ENCODE data around the gene GRAP. TPM values are rescaled to one million over a fixed set of nuclear protein-coding genes. Genes with fewer than 3 reads are reported as not detected.

Gene GRAP
- total RNA-seq, 1 donor from 2014 or later, result 0.35 TPM

GRCh38 chr17:19013226-19013625 lies 33.5 kb downstream of the GRAP start:
- DNase-seq (ENCODE audit: low spot score), result peak; percentile 55
- no peak overlapping the region for H3K27ac Mint-ChIP-seq (ENCODE audit: unreplicated experiment)
- no peaks in the 10 kb centered on the region for H3K36me3 Mint-ChIP-seq (ENCODE audit: low read depth)
- no peaks in the 10 kb centered on the region for H3K27me3 Mint-ChIP-seq (ENCODE audit: low read depth)
- no peak overlapping the region for H3K4me3 Mint-ChIP-seq (ENCODE audit: unreplicated experiment)
- no peaks in the 10 kb centered on the region for H3K4me1 Mint-ChIP-seq (ENCODE audit: low read depth)
- no peaks in the 10 kb centered on the region for H3K9me3 Mint-ChIP-seq (ENCODE audit: low read depth)
- no peak for TF ChIP-seq CTCF (IDR thresholded peaks at IDR 0.05)

GRCh38 chr17:19012171-19013080 lies 34.3 kb downstream of the GRAP start:
- TF ChIP-seq CTCF (IDR thresholded peaks at IDR 0.05), result no peak
- Mint-ChIP-seq H3K27me3 (ENCODE audit: low read depth) (no peaks in the 10 kb centered on the region), H3K4me1 (ENCODE audit: low read depth) (no peaks in the 10 kb centered on the region), H3K9me3 (ENCODE audit: low read depth) (no peaks in the 10 kb centered on the region), H3K27ac (ENCODE audit: unreplicated experiment) (no peak overlapping the region), H3K36me3 (ENCODE audit: low read depth) (no peaks in the 10 kb centered on the region), H3K4me3 (ENCODE audit: unreplicated experiment) (no peak overlapping the region)
- peak; percentile 82 for DNase-seq (ENCODE audit: low spot score)

GRCh38 chr17:19011581-19011980 lies 35.2 kb downstream of the GRAP start:
- Mint-ChIP-seq H3K4me3 (ENCODE audit: unreplicated experiment) (no peak overlapping the region), H3K27ac (ENCODE audit: unreplicated experiment) (no peak overlapping the region), H3K27me3 (ENCODE audit: low read depth) (no peaks in the 10 kb centered on the region), H3K9me3 (ENCODE audit: low read depth) (peaks cover 1% of the 10 kb centered on the region), H3K4me1 (ENCODE audit: low read depth) (no peaks in the 10 kb centered on the region), H3K36me3 (ENCODE audit: low read depth) (no peaks in the 10 kb centered on the region)
- no peak for TF ChIP-seq CTCF (IDR thresholded peaks at IDR 0.05)
- peak; percentile 67 for DNase-seq (ENCODE audit: low spot score)

GRCh38 chr17:19010729-19011505 lies 35.8 kb downstream of the GRAP start:
- Mint-ChIP-seq H3K27me3 (ENCODE audit: low read depth) (no peaks in the 10 kb centered on the region), H3K36me3 (ENCODE audit: low read depth) (no peaks in the 10 kb centered on the region), H3K9me3 (ENCODE audit: low read depth) (peaks cover 4% of the 10 kb centered on the region), H3K4me3 (ENCODE audit: unreplicated experiment) (no peak overlapping the region), H3K4me1 (ENCODE audit: low read depth) (no peaks in the 10 kb centered on the region), H3K27ac (ENCODE audit: unreplicated experiment) (no peak overlapping the region)
- TF ChIP-seq CTCF (IDR thresholded peaks at IDR 0.05), result no peak
- peak; percentile 55 for DNase-seq (ENCODE audit: low spot score)

- no peaks in the 10 kb centered on the region for H3K4me1 Mint-ChIP-seq (ENCODE audit: low read depth)
- H3K4me3 Mint-ChIP-seq (ENCODE audit: unreplicated experiment), result no peak overlapping the region
- TF ChIP-seq CTCF (IDR thresholded peaks at IDR 0.05), result no peak
- no peak overlapping the region for H3K27ac Mint-ChIP-seq (ENCODE audit: unreplicated experiment)
- no peaks in the 10 kb centered on the region for H3K36me3 Mint-ChIP-seq (ENCODE audit: low read depth)
- no peaks in the 10 kb centered on the region for H3K27me3 Mint-ChIP-seq (ENCODE audit: low read depth)
- peak; percentile 55 for DNase-seq (ENCODE audit: low spot score)
- peaks cover 4% of the 10 kb centered on the region for H3K9me3 Mint-ChIP-seq (ENCODE audit: low read depth)
Measured at GRCh38 chr17:19009970-19010369, 36.8 kb downstream of the GRAP start.

Data from chondrocyte (in vitro differentiated cells).